OCI-LY1 (cell line): ENCODE results near the gene SLC25A5.
A peak's percentile ranks its signal among the peaks of the same experiment; 100 is the strongest.

Experiments used
- H2AFZ ChIP-seq: fragments of 200-600 bp; sonication (generic), shearing (Covaris generic); 2 replicates; pipeline ENCODE4 v1.6.0; 2014; ENCODE audit warnings: antibody characterized with exemption, mild to moderate bottlenecking, low read length
- H3F3A ChIP-seq: fragments of 200-600 bp; sonication (generic), shearing (Covaris generic); 2 replicates; pipeline ENCODE4 v1.6.0; 2014; ENCODE audit warnings: mild to moderate bottlenecking, antibody characterized with exemption, low read length, moderate library complexity; ENCODE audit not compliant: insufficient read depth
- H3K27ac ChIP-seq: fragments of 200-600 bp; sonication (generic); 2 replicates; pipeline ENCODE4 v1.5.1; 2014; ENCODE audit warnings: low read length, mixed run types, mild to moderate bottlenecking, low read depth; ENCODE audit not compliant: poor library complexity, severe bottlenecking
- H3K27me3 ChIP-seq: fragments of 200-600 bp; sonication (generic); 2 replicates; pipeline ENCODE4 v1.6.0; 2014; ENCODE audit warnings: antibody characterized with exemption, mild to moderate bottlenecking, low read length, moderate library complexity; ENCODE audit not compliant: insufficient read depth
- H3K36me3 ChIP-seq: fragments of 200-600 bp; sonication (generic); 2 replicates; pipeline ENCODE4 v1.6.1; 2014; ENCODE audit warnings: mild to moderate bottlenecking, antibody characterized with exemption, low read length, moderate library complexity, mixed read lengths; ENCODE audit not compliant: insufficient read depth
- H3K4me1 ChIP-seq: fragments of 200-600 bp; sonication (generic); 2 replicates; pipeline ENCODE4 v1.5.1; 2014; ENCODE audit warnings: mild to moderate bottlenecking, low read length, moderate library complexity; ENCODE audit not compliant: insufficient read depth, severe bottlenecking
- H3K4me2 ChIP-seq: fragments of 200-600 bp; sonication (generic), shearing (Covaris generic); 2 replicates; pipeline ENCODE4 v1.6.1; 2014; ENCODE audit warnings: low read length
- H3K4me3 ChIP-seq: fragments of 200-600 bp; sonication (generic); 2 replicates; pipeline ENCODE4 v1.5.1; 2014; ENCODE audit warnings: low read length, low read depth, mild to moderate bottlenecking, mixed read lengths; ENCODE audit not compliant: poor library complexity, severe bottlenecking
- H3K79me2 ChIP-seq: fragments of 200-600 bp; shearing (Covaris generic); 2 replicates; pipeline ENCODE4 v1.6.1; 2016; ENCODE audit warnings: mixed run types, low read length, mixed read lengths; ENCODE audit not compliant: insufficient read depth
- H3K9ac ChIP-seq: fragments of 200-600 bp; sonication (generic), shearing (Covaris generic); 2 replicates; pipeline ENCODE4 v1.6.1; 2014; ENCODE audit warnings: mild to moderate bottlenecking, low read length, mixed read lengths
- H3K9me2 ChIP-seq: fragments of 200-600 bp; sonication (generic), shearing (Covaris generic); 2 replicates; pipeline ENCODE4 v1.6.1; 2014; ENCODE audit warnings: low read depth, mild to moderate bottlenecking, low read length, mixed read lengths
- H3K9me3 ChIP-seq: fragments of 200-600 bp; shearing (Covaris generic); 2 replicates; pipeline ENCODE4 v1.6.1; 2014; ENCODE audit warnings: low read length, mixed read lengths
- H4K20me1 ChIP-seq: fragments of 200-600 bp; sonication (generic), shearing (Covaris generic); 2 replicates; pipeline ENCODE4 v1.6.0; 2016; ENCODE audit warnings: mild to moderate bottlenecking, low read length; ENCODE audit not compliant: insufficient read depth
- CTCF ChIP-seq: fragments of 200-600 bp; sonication (generic), shearing (Covaris generic); IDR thresholded peaks from 2 replicates; pipeline ENCODE4 v1.5.1; 2017; ENCODE audit warnings: mild to moderate bottlenecking, antibody characterized with exemption, low read length, moderate library complexity, mixed read lengths
- EZH2 ChIP-seq: fragments of 200-600 bp; sonication (generic), shearing (Covaris generic); IDR thresholded peaks from 2 replicates; pipeline ENCODE4 v1.8.0; 2017; ENCODE audit warnings: borderline replicate concordance, mixed run types, mild to moderate bottlenecking, antibody characterized with exemption, low read length, moderate library complexity, mixed read lengths

SLC25A5 gene

DNA sequence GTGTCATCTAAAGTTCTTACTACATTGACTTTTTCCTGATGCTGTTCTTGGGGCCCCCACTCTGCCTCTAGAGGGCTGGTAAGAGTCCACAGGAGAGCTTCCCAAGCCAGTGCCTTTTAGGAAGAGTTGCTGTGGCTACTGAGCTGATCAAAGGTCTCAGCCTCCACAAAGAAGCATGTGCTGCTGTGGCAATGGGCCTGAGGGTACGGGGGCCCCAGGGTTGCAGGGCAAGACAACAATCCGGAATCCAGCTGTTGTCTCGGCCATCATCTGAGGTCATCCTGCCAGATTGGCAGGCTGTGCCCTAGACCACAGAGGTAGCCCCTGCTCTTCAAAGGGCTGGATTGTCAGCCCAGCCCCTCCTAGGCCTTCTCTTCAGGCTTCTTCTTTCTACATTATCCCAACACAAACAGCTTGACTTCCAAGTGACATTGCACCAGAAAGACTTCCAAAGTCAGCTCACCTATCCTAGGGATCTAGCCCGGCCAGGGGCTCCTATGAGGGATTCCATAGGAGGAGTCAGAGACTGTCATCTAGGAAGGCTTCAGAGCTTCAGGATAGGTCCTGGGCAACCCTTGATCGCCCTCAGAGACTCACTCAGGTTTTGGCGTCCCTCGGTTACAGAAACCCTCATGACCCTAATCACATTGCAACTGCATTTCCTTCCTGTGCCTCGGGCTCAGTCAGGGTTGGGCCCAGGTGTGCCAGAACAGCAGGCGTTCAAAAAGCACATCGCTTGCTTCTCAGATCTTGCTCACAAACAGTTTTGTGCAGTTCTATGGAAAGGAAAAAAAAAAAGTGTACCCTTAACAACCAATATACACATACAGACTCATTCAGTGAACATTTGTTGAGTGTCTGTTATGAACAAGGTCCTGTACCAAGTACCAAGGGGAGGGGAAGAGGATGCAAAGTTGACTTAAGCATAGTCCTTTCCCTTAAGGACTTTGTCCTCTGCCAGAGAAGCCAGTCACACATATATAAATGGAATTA is 27.8 kb downstream of the SLC25A5 start:
- H3K9me3 ChIP-seq, result no peaks in the 10 kb centered on the region
- TF ChIP-seq CTCF, result no peak
- TF ChIP-seq EZH2, result no peak
- H3K27me3 ChIP-seq, result no peaks in the 10 kb centered on the region
- H3F3A ChIP-seq, result no peaks in the 10 kb centered on the region
- no peaks in the 10 kb centered on the region for H3K9me2 ChIP-seq
- H4K20me1 ChIP-seq, result no peaks in the 10 kb centered on the region
- H3K4me2 ChIP-seq, result no peak overlapping the region; the same call in 1 of the 2 replicates
- no peak overlapping the region for H3K4me3 ChIP-seq
- H3K36me3 ChIP-seq, result no peaks in the 10 kb centered on the region
- H3K27ac ChIP-seq, result peak overlapping the region; percentile 59
- H3K4me1 ChIP-seq, result peaks cover 27% of the 10 kb centered on the region
- H3K9ac ChIP-seq, result no peak overlapping the region
- H2AFZ ChIP-seq, result no peak overlapping the region
- no peaks in the 10 kb centered on the region for H3K79me2 ChIP-seq

DNA sequence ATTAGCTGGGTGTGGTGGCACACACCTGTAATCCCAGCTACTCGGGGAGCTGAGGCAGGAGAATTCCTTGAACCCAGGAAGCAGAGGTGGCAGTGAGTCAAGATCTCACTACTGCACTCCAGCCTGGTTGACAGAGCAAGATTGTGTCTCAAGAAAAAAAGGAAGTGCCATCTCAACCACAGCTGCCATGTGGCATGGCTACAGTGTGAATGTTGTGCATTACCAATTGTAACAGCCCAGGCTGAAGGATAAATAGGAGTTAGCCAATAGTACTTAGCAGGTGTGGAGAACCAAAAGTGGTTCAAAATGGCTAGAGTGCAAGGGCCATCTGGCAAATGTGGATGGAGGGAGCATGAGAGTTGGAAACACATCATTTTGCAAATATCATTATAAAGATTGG is 28.9 kb downstream of the SLC25A5 start:
- H3K36me3 ChIP-seq, result no peaks in the 10 kb centered on the region
- H4K20me1 ChIP-seq, result no peaks in the 10 kb centered on the region
- no peaks in the 10 kb centered on the region for H3K9me3 ChIP-seq
- no peak overlapping the region for H3K9ac ChIP-seq
- peaks cover 27% of the 10 kb centered on the region for H3K4me1 ChIP-seq
- no peaks in the 10 kb centered on the region for H3F3A ChIP-seq
- no peak for TF ChIP-seq CTCF
- no peak for TF ChIP-seq EZH2
- H3K27me3 ChIP-seq, result no peaks in the 10 kb centered on the region
- peak overlapping the region; percentile 55; the same call in 1 of the 2 replicates for H2AFZ ChIP-seq
- H3K4me3 ChIP-seq, result no peak overlapping the region
- no peaks in the 10 kb centered on the region for H3K79me2 ChIP-seq
- no peak overlapping the region for H3K27ac ChIP-seq
- no peak overlapping the region for H3K4me2 ChIP-seq
- no peaks in the 10 kb centered on the region for H3K9me2 ChIP-seq

DNA sequence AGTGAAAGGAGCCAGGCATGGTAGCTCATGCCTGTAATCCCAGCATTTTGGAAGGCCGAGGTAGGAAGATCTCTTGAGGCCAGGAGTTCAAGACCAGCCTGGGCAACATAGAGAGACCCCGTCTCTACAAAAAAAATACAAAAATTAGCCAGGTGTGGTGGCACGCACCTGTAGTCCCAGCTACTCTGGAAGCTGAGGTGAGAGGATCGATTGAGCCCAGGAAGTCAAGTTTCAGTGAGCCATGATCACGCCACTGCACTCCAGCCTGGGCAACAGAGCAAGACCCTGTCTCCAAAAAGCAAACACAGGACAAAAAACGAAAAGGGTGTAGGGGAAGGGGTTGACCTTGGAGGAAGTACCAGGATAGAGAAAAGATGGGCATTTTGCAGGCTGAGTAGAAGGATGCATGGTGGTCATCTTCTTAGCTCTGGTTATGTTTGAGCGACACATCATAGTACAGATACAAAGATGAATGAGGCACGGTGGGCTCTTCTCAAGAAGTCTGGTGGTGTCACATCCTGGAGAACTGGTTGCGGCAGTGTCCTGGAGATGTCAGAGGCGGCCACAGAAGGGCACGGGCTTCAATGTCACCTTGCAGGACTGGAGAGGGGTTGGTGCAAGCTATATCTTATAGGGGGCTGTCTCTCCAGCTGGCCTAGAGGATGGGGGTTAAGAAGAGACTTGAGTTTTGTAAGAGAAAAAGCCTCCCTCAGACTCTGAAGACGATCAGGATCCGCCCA is 32.0 kb downstream of the SLC25A5 start:
- H3K9me3 ChIP-seq, result no peaks in the 10 kb centered on the region
- H3K4me2 ChIP-seq, result no peak overlapping the region
- no peak overlapping the region for H3K27ac ChIP-seq
- H3K36me3 ChIP-seq, result no peaks in the 10 kb centered on the region
- no peaks in the 10 kb centered on the region for H3K79me2 ChIP-seq
- H3K27me3 ChIP-seq, result no peaks in the 10 kb centered on the region
- no peaks in the 10 kb centered on the region for H3K9me2 ChIP-seq
- H2AFZ ChIP-seq, result no peak overlapping the region
- peaks cover 32% of the 10 kb centered on the region for H3K4me1 ChIP-seq
- H3K9ac ChIP-seq, result no peak overlapping the region
- H3F3A ChIP-seq, result no peaks in the 10 kb centered on the region
- no peak overlapping the region for H3K4me3 ChIP-seq
- TF ChIP-seq EZH2, result no peak
- no peak for TF ChIP-seq CTCF
- no peaks in the 10 kb centered on the region for H4K20me1 ChIP-seq
